ENCODE results near the gene DENND1A. TPM values are rescaled to one million over a fixed set of nuclear protein-coding genes. Genes with fewer than 3 reads are reported as not detected.

DENND1A gene
- total RNA-seq, 1 experiment from 2014 or later: 29.7 TPM

DNA sequence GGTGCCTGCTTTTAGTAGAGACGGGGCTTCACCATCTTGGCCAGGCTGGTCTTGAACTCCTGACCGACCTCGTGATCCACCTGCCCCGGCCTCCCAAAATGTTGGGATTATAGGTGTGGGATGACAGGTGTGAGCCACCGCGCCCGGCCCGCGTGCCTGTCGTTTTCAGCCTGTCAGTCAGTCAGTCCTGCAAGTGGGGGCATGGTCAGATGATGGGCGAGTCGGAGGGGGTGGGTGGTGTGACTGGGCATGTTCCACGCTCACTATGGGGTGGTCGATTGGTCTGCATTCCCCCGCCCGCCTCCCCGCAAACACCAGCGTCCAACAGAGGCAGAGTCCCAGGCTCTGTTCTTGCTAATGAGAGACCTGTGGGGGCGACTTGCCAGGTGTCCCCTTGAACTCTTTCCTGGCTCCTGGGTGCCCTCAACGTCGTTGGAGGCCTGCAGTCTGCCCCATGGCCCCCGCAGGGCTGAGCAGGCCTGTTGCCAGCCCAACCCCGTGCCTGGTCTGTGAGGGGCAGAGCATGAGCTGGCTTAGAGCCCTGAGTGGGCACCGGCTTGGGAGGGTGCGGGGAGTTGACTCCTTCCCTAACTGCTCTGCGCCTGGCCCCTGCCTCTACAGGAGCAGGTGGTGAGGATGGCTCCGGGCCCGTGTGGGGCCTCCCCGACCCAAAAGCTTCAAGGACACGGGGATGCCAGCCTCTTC, 550.8 kb downstream of the DENND1A start:
- BruUV-seq (replicated peaks): no TSS peak

DNA sequence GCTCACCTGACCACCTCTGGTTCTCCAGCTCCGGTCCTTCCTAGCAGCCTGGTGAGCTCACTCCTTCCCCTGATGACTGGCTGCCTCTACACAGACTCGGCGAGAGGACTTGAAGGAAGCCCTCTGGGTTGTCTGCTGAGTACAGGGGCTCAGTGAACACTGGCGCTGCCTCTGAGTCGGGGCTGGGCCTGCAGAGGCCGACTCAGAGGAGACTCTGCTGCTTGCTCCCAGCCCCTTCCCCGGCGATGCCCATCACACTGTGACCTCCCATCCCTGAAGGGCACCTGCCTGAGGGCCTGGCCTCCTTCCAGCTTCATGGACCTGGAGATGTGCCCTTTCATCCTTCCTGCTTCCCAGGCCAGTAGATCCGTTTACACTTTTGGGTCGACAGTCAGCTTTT, 551.9 kb downstream of the DENND1A start:
- intact Hi-C loops (cut with micrococcal nuclease): no loop called here
- no peaks in the 10 kb centered on the region for H3K9me2 ChIP-seq (replicated peaks; ENCODE audit: low read length)
- no peaks in the 10 kb centered on the region for H3K9me3 ChIP-seq (ENCODE audit: low read length)
- no peak overlapping the region for H2AFZ ChIP-seq (ENCODE audit: low read length)
- CTCF ChIA-PET: no interaction called here
- H3K4me1 ChIP-seq (ENCODE audit: insufficient read depth, low read length): no peaks in the 10 kb centered on the region
- H3K79me2 ChIP-seq (ENCODE audit: low read length): no peaks in the 10 kb centered on the region
- BruUV-seq (replicated peaks): no TSS peak
- no peaks in the 10 kb centered on the region for H4K20me1 ChIP-seq (ENCODE audit: low read length)
- H3F3A ChIP-seq (ENCODE audit: low read length, unreplicated experiment): no peaks in the 10 kb centered on the region
- TF ChIP-seq, protein P1, sequence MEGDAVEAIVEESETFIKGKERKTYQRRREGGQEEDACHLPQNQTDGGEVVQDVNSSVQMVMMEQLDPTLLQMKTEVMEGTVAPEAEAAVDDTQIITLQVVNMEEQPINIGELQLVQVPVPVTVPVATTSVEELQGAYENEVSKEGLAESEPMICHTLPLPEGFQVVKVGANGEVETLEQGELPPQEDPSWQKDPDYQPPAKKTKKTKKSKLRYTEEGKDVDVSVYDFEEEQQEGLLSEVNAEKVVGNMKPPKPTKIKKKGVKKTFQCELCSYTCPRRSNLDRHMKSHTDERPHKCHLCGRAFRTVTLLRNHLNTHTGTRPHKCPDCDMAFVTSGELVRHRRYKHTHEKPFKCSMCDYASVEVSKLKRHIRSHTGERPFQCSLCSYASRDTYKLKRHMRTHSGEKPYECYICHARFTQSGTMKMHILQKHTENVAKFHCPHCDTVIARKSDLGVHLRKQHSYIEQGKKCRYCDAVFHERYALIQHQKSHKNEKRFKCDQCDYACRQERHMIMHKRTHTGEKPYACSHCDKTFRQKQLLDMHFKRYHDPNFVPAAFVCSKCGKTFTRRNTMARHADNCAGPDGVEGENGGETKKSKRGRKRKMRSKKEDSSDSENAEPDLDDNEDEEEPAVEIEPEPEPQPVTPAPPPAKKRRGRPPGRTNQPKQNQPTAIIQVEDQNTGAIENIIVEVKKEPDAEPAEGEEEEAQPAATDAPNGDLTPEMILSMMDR (conservative IDR thresholded peaks at IDR 0.05; ENCODE audit: low read depth, low read length): no peak
- TF ChIP-seq EZH2 (IDR thresholded peaks at IDR 0.05; ENCODE audit: low read length, unreplicated experiment) (no peak), EZH2phosphoT487 (IDR thresholded peaks at IDR 0.05; ENCODE audit: borderline replicate concordance, low read length) (no peak)
- no peak overlapping the region for H3K9ac ChIP-seq (ENCODE audit: low read length)
- DNase-seq (no peak), ATAC-seq (no peak)
- H3K4me2 ChIP-seq (ENCODE audit: low read length): no peak overlapping the region
- POLR2A ChIA-PET (ENCODE audit: unreplicated experiment): no interaction called here
- H3K27me3 ChIP-seq (ENCODE audit: low read length): peaks cover 15% of the 10 kb centered on the region
- no peak overlapping the region for H3K4me3 ChIP-seq (ENCODE audit: low read length)
- no peak overlapping the region for H3K27ac ChIP-seq (ENCODE audit: low read length)
- no peaks in the 10 kb centered on the region for H3K36me3 ChIP-seq (ENCODE audit: low read depth, low read length)

More for the DNA sequence above, 550.8 kb downstream of the DENND1A start:
- H3K36me3 ChIP-seq (ENCODE audit: low read depth, low read length): no peaks in the 10 kb centered on the region
- no peaks in the 10 kb centered on the region for H3K4me1 ChIP-seq (ENCODE audit: insufficient read depth, low read length)
- ATAC-seq (no peak), DNase-seq (no peak)
- CTCF ChIA-PET: no interaction called here
- H3K27ac ChIP-seq (ENCODE audit: low read length): no peak overlapping the region
- peaks cover 5% of the 10 kb centered on the region; the same call in 1 of the 2 replicates for H3K27me3 ChIP-seq (ENCODE audit: low read length)
- intact Hi-C loops (cut with micrococcal nuclease): no loop called here
- no peaks in the 10 kb centered on the region for H4K20me1 ChIP-seq (ENCODE audit: low read length)
- H3K79me2 ChIP-seq (ENCODE audit: low read length): no peaks in the 10 kb centered on the region
- H3K4me2 ChIP-seq (ENCODE audit: low read length): no peak overlapping the region
- no peak overlapping the region for H3K9ac ChIP-seq (ENCODE audit: low read length)
- POLR2A ChIA-PET (ENCODE audit: unreplicated experiment): no interaction called here
- no peak overlapping the region for H3K4me3 ChIP-seq (ENCODE audit: low read length)
- H3K9me2 ChIP-seq (replicated peaks; ENCODE audit: low read length): no peaks in the 10 kb centered on the region
- H2AFZ ChIP-seq (ENCODE audit: low read length): no peak overlapping the region
- no peak for TF ChIP-seq EZH2 (IDR thresholded peaks at IDR 0.05; ENCODE audit: low read length, unreplicated experiment)
- no peak for TF ChIP-seq EZH2phosphoT487 (IDR thresholded peaks at IDR 0.05; ENCODE audit: borderline replicate concordance, low read length)
- TF ChIP-seq, protein P1 (conservative IDR thresholded peaks at IDR 0.05; ENCODE audit: low read depth, low read length): no peak
- H3K9me3 ChIP-seq (ENCODE audit: low read length): no peaks in the 10 kb centered on the region
- no peaks in the 10 kb centered on the region for H3F3A ChIP-seq (ENCODE audit: low read length, unreplicated experiment)

DNA sequence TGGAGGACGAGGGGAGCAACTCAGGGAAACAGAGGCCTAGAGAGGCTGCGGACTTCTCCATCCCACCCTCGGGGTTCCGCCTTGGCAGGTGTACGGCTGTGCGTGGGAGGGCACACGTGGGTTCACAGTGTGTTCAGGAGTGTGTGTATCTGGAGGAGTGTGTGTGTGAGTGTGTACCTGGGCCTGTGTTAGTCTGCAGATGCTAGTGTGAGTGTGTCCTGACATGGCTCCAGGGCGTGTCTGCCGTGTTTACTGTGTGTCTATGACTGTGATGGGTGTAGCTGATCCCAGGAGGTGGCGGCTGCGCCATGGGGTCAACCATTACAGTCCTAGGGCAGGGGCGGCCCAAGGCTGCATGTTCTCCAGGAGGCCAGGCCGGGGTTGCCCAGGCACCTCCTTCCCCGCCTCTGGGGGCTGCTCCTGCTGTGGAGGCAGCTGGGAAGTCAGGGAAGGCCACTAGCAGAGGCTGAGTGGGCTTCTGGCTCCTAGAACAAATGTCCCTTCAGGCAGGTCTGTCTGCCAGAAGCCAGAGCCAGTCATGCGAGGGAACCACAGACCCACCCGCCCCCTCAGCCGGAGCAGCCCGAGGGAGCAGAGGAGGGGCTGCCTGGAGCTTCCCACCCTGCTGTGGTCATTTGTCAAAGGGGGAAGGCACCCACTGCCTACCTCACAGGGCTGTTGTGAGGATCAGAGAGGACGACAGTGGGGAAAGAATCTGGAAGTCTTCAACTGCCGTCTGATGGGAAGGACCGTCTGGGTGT, 552.5 kb downstream of the DENND1A start:
- H4K20me1 ChIP-seq (ENCODE audit: low read length): no peaks in the 10 kb centered on the region
- no peaks in the 10 kb centered on the region for H3K9me2 ChIP-seq (replicated peaks; ENCODE audit: low read length)
- DNase-seq (no peak), ATAC-seq (no peak; the same call in 1 of the 2 replicates)
- no peaks in the 10 kb centered on the region for H3F3A ChIP-seq (ENCODE audit: low read length, unreplicated experiment)
- H2AFZ ChIP-seq (ENCODE audit: low read length): no peak overlapping the region
- no peaks in the 10 kb centered on the region for H3K4me1 ChIP-seq (ENCODE audit: insufficient read depth, low read length)
- H3K27ac ChIP-seq (ENCODE audit: low read length): no peak overlapping the region
- no peaks in the 10 kb centered on the region for H3K36me3 ChIP-seq (ENCODE audit: low read depth, low read length)
- H3K9ac ChIP-seq (ENCODE audit: low read length): no peak overlapping the region
- ChIA-PET CTCF (no interaction called here), POLR2A (ENCODE audit: unreplicated experiment) (no interaction called here)
- no TSS peak for BruUV-seq (replicated peaks)
- H3K4me3 ChIP-seq (ENCODE audit: low read length): no peak overlapping the region
- H3K79me2 ChIP-seq (ENCODE audit: low read length): no peaks in the 10 kb centered on the region
- H3K27me3 ChIP-seq (ENCODE audit: low read length): peaks cover 21% of the 10 kb centered on the region
- TF ChIP-seq EZH2 (IDR thresholded peaks at IDR 0.05; ENCODE audit: low read length, unreplicated experiment) (no peak), EZH2phosphoT487 (IDR thresholded peaks at IDR 0.05; ENCODE audit: borderline replicate concordance, low read length) (no peak)
- TF ChIP-seq, protein P1 (conservative IDR thresholded peaks at IDR 0.05; ENCODE audit: low read depth, low read length): no peak
- intact Hi-C loops (cut with micrococcal nuclease): no loop called here
- H3K9me3 ChIP-seq (ENCODE audit: low read length): no peaks in the 10 kb centered on the region
- H3K4me2 ChIP-seq (ENCODE audit: low read length): no peak overlapping the region

Data from PC-3 (cell line).